NCI-H2227 (cell line): ENCODE results near the gene SDC3.
A peak's percentile ranks its signal among the peaks of the same experiment; 100 is the strongest.

Experiments used
- DNase-seq: peaks from one replicate; lab custom pipeline; 2025; ENCODE audit not compliant: unreplicated experiment; lab: John Stamatoyannopoulos, UW

Gene SDC3

DNA sequence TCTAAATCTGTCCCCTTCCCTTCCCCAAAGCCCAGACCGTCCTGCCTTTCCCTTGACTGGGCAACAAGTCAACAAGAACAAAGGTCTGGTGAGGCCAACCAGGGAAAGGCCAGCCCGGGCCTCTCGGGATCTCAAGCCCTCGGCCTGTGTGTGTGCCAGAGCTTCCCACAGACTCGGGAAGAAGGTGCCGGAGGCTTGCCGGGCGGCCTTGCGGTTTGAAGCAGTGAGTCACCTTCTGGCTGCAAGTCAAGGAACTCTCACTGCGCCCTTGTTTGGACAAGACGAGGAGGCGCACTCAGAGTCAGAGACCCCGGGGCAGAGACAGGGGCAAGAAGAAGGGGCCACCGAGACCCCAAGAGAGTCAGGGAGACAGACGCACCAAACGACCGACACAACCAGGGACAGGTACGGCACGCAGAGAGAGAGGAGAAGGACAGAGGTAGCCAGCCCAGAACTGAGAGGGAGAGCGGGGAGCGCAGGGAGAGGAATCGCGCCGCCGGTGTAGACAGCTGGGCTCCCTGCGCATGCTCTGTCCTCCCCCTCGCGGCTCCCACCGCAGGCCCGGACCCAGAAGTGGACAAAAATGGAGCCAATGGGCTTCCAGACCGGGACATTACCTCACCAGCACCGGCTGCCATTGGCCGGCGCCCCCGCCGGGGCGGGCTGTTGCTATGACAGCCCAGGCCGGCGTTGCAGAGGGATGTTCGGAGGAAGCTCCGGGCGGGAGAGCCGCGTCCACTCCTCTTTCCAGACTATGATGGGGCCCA lies 84.4 kb downstream of the SDC3 start:
- DNase-seq, result peak; percentile 98

DNA sequence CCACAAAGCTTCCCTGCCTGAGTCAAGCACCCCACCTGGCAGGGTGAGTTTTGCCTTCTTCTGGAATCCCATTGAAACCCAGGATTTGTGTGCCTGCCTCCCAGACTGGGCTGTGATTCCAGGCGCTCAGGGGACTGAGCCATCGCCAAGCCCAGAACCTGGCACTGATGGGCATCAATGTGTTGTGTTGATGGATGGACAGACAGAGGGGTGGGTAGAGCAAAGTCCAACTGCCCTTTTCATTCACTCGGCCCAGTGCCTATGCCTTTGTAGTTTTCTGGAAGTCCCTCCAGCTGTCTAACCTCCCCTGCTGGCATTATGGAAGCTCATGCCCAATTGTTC lies 85.0 kb downstream of the SDC3 start:
- DNase-seq, result no peak

DNA sequence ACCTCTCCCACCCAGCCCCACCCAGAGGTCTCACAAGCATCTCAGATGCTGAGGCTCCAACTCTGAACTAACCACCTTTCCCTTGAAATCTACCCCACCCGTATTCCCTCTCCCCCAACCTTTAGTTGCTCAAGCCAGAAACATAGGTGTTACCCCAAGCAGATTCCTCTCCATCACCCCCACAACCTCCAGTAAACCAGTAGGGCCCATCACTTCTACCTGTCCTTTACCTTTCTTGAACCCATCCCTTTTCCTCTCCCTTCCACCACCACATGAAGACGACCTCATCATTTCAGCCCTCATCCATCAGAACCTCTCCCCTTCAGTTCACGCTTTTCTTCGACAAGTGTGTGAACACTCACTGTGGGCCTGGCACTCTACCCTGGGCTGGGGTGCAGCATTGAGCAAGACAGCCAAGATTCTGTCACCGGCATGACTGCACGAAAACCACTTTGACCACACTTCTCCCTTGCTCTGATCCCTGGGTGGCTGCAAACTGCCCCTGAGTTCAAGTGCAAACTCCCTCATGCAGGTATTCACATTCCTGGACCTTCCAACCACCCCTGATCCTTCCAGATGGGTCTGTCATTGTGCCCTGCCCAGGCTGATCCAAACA lies 85.5 kb downstream of the SDC3 start:
- DNase-seq, result no peak

DNA sequence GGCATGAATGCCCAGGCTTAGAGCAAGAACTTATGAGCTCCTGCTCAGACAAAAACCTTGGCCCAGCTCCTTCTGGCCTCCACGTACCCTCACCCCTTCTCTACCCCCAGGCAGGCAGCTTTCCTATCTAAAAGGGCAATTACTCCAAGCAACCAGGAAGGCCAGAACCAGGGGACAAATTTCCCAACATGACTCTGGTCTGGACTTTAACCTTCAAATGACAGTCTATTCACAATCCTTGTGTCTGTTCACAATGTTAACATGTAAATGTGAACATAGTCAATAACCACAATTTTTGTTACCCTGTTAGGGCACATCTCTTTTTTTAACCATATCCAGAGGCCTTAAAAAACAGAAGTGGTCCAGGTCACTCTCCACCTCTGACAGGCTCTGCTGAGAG lies 86.6 kb downstream of the SDC3 start:
- no peak for DNase-seq

DNA sequence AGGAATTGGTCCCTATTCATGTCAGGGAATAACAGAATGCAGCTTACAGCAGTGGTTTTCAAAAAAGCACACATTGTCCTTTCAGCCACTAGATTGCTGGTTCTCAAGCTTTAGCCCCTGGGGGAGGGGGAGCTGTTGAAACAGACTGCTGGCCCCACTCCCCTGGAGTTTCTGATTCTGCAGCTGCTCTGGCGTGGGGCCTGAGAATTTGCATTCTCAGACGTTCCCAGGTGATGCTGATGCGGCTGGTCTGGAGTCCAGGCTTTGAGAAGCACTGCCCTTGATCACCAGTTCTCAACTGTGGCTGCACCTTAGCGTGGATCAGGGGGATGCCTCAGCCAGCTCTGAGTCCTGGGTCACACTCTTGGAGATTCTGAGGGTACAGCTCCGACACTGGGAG lies 88.3 kb downstream of the SDC3 start:
- no peak for DNase-seq
